ENCODE results near the gene SIL1. TPM values are rescaled to one million over a fixed set of nuclear protein-coding genes. Genes with fewer than 3 reads are reported as not detected.

Gene SIL1
- total and polyA plus RNA-seq, 2 donors from 2014 or later: 48.6 to 91.7 TPM

DNA sequence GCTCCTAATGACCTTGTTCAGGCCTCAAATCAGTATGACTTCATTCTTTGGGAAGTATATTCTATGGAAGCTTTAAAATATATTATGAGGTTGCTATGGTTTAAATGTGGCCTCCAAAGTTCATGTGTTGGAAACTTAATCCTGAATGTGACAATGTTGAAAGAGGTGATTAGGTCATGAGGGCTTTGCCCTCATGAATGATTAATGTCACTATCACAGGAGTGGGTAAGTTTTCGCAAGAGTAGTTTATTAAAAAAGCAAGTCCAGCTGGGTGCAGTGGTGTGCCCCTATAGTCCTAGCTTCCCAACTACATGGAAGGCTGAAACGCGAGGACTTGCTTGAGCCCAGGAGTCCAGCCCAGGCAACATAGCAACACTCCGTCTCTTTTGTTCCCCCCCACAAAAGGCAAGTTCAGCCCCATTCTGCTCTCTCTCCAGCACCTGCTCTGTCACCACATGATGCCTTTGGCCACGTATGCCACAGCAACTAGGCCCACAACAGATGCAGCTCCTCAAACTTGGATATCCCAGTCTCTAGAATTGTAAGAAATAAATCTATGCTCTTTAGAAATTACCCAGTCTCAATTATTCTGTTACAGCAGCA is 105.3 kb downstream of the SIL1 start:
- Histone ChIP-seq H3K9me3 (ENCODE audit: control insufficient read depth in 2 of 3, insufficient read depth in 1 of 3, low read length in 3 of 3) (no peaks in the 10 kb centered on the region), H3K4me1 (ENCODE audit: control insufficient read depth in 2 of 3, insufficient read depth in 2 of 3, low read depth in 1 of 3, low read length in 3 of 3) (peaks cover 0 to 3% (median 0%) of the 10 kb centered on the region in 3 donors), H3K27me3 (ENCODE audit: control insufficient read depth, insufficient read depth, low read length) (no peaks in the 10 kb centered on the region), H3K4me3 (ENCODE audit: low read length in 3 of 3) (no peak overlapping the region), H3K27ac (ENCODE audit: low read depth in 2 of 2, low read length in 2 of 2) (no peak overlapping the region), H3K9ac (ENCODE audit: low read length in 3 of 3) (no peak overlapping the region), H3K36me3 (ENCODE audit: control insufficient read depth in 2 of 3, insufficient read depth in 3 of 3, low read length in 3 of 3) (no peaks in the 10 kb centered on the region)
- DNase-seq (no peak), FAIRE-seq (no peak)
- intact Hi-C loops (cut with DNase I): no loop called here
- TF ChIP-seq CTCF (IDR thresholded peaks at IDR 0.05; ENCODE audit: borderline replicate concordance, extremely low read depth, insufficient read depth): no peak

DNA sequence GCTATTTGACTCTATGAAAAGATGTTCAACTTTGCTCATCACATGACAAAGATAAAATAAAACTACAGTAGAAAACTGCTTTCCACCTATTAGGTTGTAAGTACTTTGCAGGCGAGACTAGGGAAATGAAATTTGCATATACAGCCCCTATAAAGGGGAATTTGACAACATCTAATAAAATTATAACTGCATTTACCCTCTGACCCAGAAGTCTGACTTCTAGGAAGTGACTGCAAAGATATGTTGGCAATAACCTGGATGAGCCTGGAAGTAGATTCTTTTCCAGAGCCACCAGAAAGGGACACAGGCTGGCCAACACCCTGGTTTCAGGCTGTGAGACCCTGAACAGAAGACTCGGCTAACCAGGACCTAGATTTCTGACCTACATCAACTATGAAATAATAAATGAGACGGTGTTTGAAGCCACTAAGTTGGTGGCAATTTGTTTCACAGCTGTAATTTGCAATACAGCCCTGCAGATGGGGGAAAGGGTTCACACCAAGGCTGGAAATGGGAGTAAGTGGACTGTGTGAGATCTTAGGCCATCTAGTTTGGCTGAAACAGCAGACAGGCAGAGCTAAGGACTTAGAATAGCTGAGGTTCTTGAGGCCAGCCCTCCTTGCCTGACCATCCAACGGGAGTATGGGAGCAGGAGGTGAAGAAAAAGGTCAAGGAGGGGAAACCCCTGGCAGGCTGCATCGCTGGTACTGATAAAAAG is 106.6 kb downstream of the SIL1 start:
- Histone ChIP-seq H3K27me3 (ENCODE audit: control insufficient read depth, insufficient read depth, low read length) (no peaks in the 10 kb centered on the region), H3K4me3 (ENCODE audit: low read length in 3 of 3) (no peak overlapping the region), H3K36me3 (ENCODE audit: control insufficient read depth in 2 of 3, insufficient read depth in 3 of 3, low read length in 3 of 3) (no peaks in the 10 kb centered on the region), H3K9ac (ENCODE audit: low read length in 3 of 3) (no peak overlapping the region), H3K27ac (ENCODE audit: low read depth in 2 of 2, low read length in 2 of 2) (no peak overlapping the region), H3K4me1 (ENCODE audit: control insufficient read depth in 2 of 3, insufficient read depth in 2 of 3, low read depth in 1 of 3, low read length in 3 of 3) (peaks cover 0 to 3% (median 0%) of the 10 kb centered on the region in 3 donors), H3K9me3 (ENCODE audit: control insufficient read depth in 2 of 3, insufficient read depth in 1 of 3, low read length in 3 of 3) (no peaks in the 10 kb centered on the region)
- FAIRE-seq: no peak
- peak in 3 of 5 donors; percentile 43 to 87 (median 76) for DNase-seq
- intact Hi-C loops (cut with DNase I): no loop called here
- peak; percentile 45 for TF ChIP-seq CTCF (IDR thresholded peaks at IDR 0.05; ENCODE audit: borderline replicate concordance, extremely low read depth, insufficient read depth)

GRCh38 chr5:139090581-139090980 is 107.6 kb downstream of the SIL1 start:
- FAIRE-seq (no peak), DNase-seq (no peak)
- peaks cover 0 to 3% (median 0%) of the 10 kb centered on the region in 3 donors for H3K4me1 ChIP-seq (ENCODE audit: control insufficient read depth in 2 of 3, insufficient read depth in 2 of 3, low read depth in 1 of 3, low read length in 3 of 3)
- no peak for TF ChIP-seq CTCF (IDR thresholded peaks at IDR 0.05; ENCODE audit: borderline replicate concordance, extremely low read depth, insufficient read depth)
- no peak overlapping the region for H3K27ac ChIP-seq (ENCODE audit: low read depth in 2 of 2, low read length in 2 of 2)
- H3K27me3 ChIP-seq (ENCODE audit: control insufficient read depth, insufficient read depth, low read length): no peaks in the 10 kb centered on the region
- intact Hi-C loops (cut with DNase I): no loop called here
- H3K9ac ChIP-seq (ENCODE audit: low read length in 3 of 3): no peak overlapping the region
- no peaks in the 10 kb centered on the region for H3K36me3 ChIP-seq (ENCODE audit: control insufficient read depth in 2 of 3, insufficient read depth in 3 of 3, low read length in 3 of 3)
- H3K9me3 ChIP-seq (ENCODE audit: control insufficient read depth in 2 of 3, insufficient read depth in 1 of 3, low read length in 3 of 3): no peaks in the 10 kb centered on the region
- H3K4me3 ChIP-seq (ENCODE audit: low read length in 3 of 3): no peak overlapping the region
